GM18861 (cell line): ENCODE results near the gene PTX3.

ENCODE experiments used
- ATAC-seq: cut with Tn5 transposase; IDR thresholded peaks from one replicate; pipeline ENCODE4 v1.9.1; 2021; ENCODE audit not compliant: unreplicated experiment

Gene PTX3

GRCh38 chr3:157436583-157437291 is at the start of gene PTX3:
Gene PTX3 (plus strand): TSS chr3:157436850. CDS start chr3:157436934, 84 bp downstream.
- ATAC-seq, result no peak

DNA sequence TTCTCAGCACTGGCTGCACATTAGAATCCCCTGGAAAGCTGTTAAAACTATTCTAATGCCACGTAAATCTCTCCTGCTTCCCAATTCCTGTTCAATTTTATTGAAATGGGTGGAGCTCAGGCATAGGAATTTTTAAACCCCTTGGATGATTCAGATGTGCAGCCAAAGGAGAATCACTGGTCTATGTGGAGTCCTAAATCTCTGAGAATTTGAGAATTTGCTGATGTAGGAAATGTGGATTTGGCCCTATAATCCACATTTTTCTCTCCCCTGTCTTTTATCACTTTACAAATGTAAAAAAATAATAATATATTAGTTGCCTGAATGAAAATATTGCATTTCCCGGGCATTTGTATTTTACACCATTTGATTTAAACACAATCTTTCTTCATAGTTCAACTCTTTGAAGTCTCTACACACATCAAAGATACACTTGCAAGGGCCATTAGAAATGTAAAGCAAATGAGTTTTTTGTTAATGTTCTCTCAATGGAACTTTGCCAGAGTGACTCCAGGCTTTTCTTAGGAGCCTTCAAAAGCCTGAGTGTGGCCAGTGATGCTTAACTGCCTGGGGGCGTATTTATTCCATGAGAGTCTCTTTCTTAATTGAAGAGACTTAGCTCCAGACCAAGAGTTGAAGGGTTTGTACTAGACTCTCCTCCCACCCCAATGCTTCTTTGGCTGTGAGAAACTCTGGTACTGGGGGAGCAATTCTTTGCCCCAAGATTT is 48.8 kb upstream of the PTX3 start:
- ATAC-seq, result no peak

GRCh38 chr3:157388976-157389375 is 47.7 kb upstream of the PTX3 start:
- no peak for ATAC-seq

DNA sequence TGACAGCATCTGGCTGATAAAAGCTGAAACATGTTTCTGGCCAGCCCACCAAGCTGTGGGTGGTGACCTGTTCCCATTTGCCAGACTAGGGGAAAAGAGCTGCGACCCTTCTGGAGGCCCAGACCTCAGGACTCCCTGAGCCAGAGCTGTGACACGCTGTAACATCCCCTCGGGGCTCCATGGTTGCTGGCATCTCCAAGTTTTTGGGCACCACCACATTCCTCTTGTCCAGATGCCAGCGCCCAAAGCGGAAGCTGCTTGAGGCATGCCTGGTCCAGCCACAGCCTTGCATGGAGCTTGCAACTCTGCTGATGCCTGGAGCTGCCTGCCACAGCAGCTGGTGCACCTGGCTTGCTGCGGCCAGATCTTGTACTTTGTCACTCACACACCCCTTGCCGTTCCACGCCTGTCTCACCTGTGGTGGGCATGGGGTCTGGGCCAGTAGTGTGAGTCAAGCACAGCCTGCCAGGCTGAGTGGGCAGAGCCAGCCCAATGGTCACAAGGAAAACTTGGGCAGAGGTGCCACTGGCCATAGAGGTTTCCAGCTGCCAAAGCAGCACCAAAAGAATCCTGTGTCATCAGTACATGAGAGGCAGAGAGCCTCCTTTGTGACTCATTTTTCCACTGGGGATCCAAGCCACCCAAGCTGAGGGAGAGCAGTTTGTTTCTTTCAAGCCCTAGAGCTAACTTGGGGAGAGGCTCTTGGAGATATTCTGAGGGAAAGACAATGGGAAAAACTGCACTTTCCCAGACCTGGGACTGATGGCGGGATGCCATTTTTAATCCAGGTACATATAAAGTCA is 45.7 kb upstream of the PTX3 start:
- no peak for ATAC-seq

- no peak for ATAC-seq
Observed at GRCh38 chr3:157392104-157392503, 44.5 kb upstream of the PTX3 start.

GRCh38 chr3:157393113-157393512 is 43.5 kb upstream of the PTX3 start:
- no peak for ATAC-seq

- ATAC-seq, result no peak
Observed at GRCh38 chr3:157394411-157394810, 42.2 kb upstream of the PTX3 start.

DNA sequence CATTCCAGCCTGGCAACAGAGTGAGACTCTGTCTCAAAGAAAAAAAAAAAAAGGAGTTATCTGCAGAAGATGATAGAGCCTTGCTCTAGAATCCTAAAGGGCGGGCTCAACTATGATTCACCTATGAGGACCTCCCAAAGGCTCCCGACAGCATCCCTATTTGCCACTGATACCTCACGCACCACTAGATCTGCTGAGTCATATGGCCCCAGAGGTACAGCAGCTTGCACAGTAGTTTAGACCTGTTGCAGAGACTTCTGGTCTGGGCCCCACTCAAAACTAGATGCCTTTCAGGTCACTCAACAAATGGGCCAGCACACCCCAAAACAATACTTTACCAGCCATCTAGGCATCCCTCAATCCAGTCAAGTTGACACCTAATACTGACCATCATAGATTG is 38.1 kb upstream of the PTX3 start:
- ATAC-seq, result no peak

DNA sequence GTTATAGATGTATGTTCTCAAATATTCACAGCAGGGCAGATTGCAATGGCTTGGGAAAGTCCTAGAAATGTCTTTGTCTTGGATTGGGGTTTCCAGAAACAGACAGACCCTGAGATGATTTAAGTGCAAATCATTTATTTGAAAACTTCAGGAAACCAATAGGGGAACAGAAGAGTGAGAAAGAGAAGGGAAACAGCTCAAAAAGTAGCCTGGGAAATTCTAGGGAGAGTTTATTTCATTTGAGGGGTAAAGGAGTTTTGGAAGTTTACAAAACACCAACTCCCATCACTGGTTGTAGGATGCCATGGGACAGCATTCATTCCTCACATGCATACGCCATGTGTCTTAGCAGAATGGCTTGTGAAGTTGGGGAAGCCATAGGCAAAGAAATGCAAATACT is 32.3 kb upstream of the PTX3 start:
- no peak for ATAC-seq

- ATAC-seq, result no peak
Observed at GRCh38 chr3:157405457-157405856, 31.2 kb upstream of the PTX3 start.

- ATAC-seq, result no peak
Observed at GRCh38 chr3:157406394-157406793, 30.3 kb upstream of the PTX3 start.

GRCh38 chr3:157407769-157408168 is 28.9 kb upstream of the PTX3 start:
- ATAC-seq, result no peak

- no peak for ATAC-seq
Observed at GRCh38 chr3:157408499-157409149, 28.0 kb upstream of the PTX3 start.

DNA sequence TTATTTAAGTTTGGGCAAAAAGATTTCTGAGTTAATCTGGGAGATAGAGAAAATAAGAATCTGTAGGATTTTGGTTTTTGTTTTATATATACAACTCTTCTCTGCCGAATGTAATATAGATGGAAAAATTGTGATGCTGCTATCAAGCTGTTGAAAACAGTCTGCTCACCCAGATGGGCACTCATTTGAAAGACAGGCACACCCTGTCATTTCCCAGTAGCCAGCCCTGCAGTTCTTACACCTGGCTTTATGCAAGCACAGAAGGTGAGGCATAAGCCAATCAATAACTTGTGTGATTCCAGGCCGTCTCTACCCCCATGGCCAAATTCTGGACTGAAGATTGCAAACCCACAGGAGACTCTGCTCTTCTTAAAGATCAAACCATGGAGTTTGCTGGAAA is 27.1 kb upstream of the PTX3 start:
- no peak for ATAC-seq

DNA sequence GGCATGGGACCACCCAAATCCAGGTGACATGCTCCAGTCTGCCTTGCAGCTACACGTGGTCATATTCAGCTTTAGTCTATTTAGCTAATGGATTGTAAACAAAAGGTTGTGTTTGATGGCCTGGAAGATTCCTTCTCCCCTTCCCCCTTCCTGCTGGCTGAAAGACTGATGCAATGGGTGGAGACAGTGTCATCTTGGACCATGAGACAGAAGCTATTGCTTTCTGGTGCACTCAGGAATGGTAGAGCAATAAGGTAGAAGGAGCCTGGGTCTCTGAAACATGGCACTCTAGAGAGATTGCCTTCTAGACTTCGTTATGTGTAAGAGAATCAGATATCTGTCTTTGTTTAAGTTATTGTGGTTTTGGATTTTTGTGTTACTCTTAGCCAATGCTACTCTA is 25.7 kb upstream of the PTX3 start:
- ATAC-seq, result no peak

GRCh38 chr3:157412323-157412855 is 24.3 kb upstream of the PTX3 start:
- ATAC-seq, result no peak

- ATAC-seq, result no peak
Observed at GRCh38 chr3:157414861-157415260, 21.8 kb upstream of the PTX3 start.

GRCh38 chr3:157416347-157417087 is 20.1 kb upstream of the PTX3 start:
- ATAC-seq, result no peak

DNA sequence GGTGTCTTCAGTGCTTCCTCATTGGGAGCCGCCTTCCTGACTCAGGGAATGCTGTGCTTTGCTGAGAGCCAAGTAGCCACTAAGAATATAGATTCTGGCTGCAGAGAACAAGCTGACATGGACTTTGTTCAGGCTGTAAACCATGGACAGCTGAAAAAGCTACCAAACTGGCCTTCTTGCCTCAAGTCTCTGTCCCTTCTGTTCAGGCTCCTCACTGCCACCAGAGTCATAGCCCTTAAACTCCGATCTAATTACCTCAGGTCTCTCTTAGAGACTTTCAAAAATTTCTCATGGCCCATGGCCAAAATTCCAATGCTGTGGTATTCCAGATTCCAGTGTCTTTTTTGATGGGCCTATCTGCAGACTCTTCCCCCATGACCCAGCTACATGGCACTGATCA is 19.4 kb upstream of the PTX3 start:
- no peak for ATAC-seq

DNA sequence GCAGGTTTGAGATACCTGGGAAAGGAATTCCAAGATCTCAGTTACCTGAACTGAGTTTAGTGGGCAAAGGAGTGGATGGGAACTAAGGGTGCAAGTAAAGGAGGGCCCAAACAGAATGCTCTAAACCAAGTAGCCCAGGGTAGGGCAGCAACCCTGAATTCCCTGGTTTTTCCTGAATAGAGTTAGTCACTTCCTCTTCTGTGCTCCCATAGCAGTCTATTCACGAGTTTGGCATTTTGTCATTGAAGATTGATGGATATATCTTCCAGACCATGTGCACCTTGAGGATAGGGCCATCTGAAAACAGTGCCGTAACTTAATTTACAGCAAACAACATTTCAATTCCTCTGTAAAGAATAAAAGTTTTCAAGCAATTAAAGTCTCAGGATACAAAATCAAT is 18.5 kb upstream of the PTX3 start:
- no peak for ATAC-seq
